DOHH2 (cell line): ENCODE results near the gene EGF.

ENCODE experiments used
- CTCF ChIP-seq: fragments of 200-600 bp; sonication (generic); IDR thresholded peaks from one replicate; pipeline ENCODE4 v1.5.1; 2014; ENCODE audit warnings: antibody characterized with exemption, mild to moderate bottlenecking, low read depth, low read length; ENCODE audit not compliant: poor library complexity, severe bottlenecking
- EZH2phosphoT487 ChIP-seq: fragments of 200-600 bp; sonication (generic); IDR thresholded peaks from 2 replicates; pipeline ENCODE4 v1.6.1; 2017; ENCODE audit warnings: borderline replicate concordance, mild to moderate bottlenecking, antibody characterized with exemption, low read length, moderate library complexity, mixed read lengths

GRCh38 chr4:109921384-109921808 lies 8.7 kb downstream of the EGF start:
- TF ChIP-seq CTCF (no peak), EZH2phosphoT487 (no peak)
